Measurements from ENCODE around the gene ANKRD13C.
"Not testable (repeated sequence)": the region's sequence is repeated elsewhere in the genome, so short reads cannot be mapped to it uniquely, and the experiment has no call there.

Gene ANKRD13C

GRCh38 chr1:70384542-70384941 lies 30.0 kb upstream of the ANKRD13C start:
- no peak overlapping the region for H3K9ac ChIP-seq (ENCODE audit: low read depth, low read length)
- no peak overlapping the region for H2AFZ ChIP-seq (ENCODE audit: low read depth, low read length)
- H3K27ac ChIP-seq (ENCODE audit: low read length) = no peak overlapping the region
- H3K79me2 ChIP-seq (ENCODE audit: insufficient read depth, low read length) = no peaks in the 10 kb centered on the region
- H4K20me1 ChIP-seq (ENCODE audit: insufficient read depth, low read length) = no peaks in the 10 kb centered on the region
- H3K4me1 ChIP-seq (ENCODE audit: insufficient read depth, low read length) = no peaks in the 10 kb centered on the region
- DNase-seq = no peak
- no peak for ATAC-seq (ENCODE audit: insufficient read depth, low read depth)
- peaks cover 13% of the 10 kb centered on the region for H3K27me3 ChIP-seq (ENCODE audit: insufficient read depth, low read length, poor library complexity)
- H3K4me2 ChIP-seq (ENCODE audit: insufficient read depth, low read length) = no peak overlapping the region
- no peak for TF ChIP-seq CTCF (IDR thresholded peaks at IDR 0.05; ENCODE audit: borderline replicate concordance, extremely low read depth, low read length, poor library complexity, severe bottlenecking)
- no peak for TF ChIP-seq EZH2 (IDR thresholded peaks at IDR 0.05; ENCODE audit: borderline replicate concordance, low read depth, low read length, severe bottlenecking)
- H3K36me3 ChIP-seq (ENCODE audit: insufficient read depth, low read length) = no peaks in the 10 kb centered on the region
- H3K4me3 ChIP-seq (ENCODE audit: low read depth in 1 of 2, low read length in 2 of 2) = no peak overlapping the region
- no peaks in the 10 kb centered on the region for H3K9me3 ChIP-seq (ENCODE audit: insufficient read depth, low read length, severe bottlenecking)

GRCh38 chr1:70383483-70383882 lies 29.0 kb upstream of the ANKRD13C start:
- H3K4me2 ChIP-seq (ENCODE audit: insufficient read depth, low read length) = no peak overlapping the region
- H3K36me3 ChIP-seq (ENCODE audit: insufficient read depth, low read length) = no peaks in the 10 kb centered on the region
- H3K9ac ChIP-seq (ENCODE audit: low read depth, low read length) = no peak overlapping the region
- no peak overlapping the region for H2AFZ ChIP-seq (ENCODE audit: low read depth, low read length)
- H3K9me3 ChIP-seq (ENCODE audit: insufficient read depth, low read length, severe bottlenecking) = no peaks in the 10 kb centered on the region
- peaks cover 9% of the 10 kb centered on the region for H3K27me3 ChIP-seq (ENCODE audit: insufficient read depth, low read length, poor library complexity)
- H3K4me1 ChIP-seq (ENCODE audit: insufficient read depth, low read length) = no peaks in the 10 kb centered on the region
- no peak overlapping the region for H3K27ac ChIP-seq (ENCODE audit: low read length)
- no peaks in the 10 kb centered on the region for H3K79me2 ChIP-seq (ENCODE audit: insufficient read depth, low read length)
- no peaks in the 10 kb centered on the region for H4K20me1 ChIP-seq (ENCODE audit: insufficient read depth, low read length)
- no peak for DNase-seq
- TF ChIP-seq EZH2 (IDR thresholded peaks at IDR 0.05; ENCODE audit: borderline replicate concordance, low read depth, low read length, severe bottlenecking) (no peak), CTCF (IDR thresholded peaks at IDR 0.05; ENCODE audit: borderline replicate concordance, extremely low read depth, low read length, poor library complexity, severe bottlenecking) (no peak)
- no peak for ATAC-seq (ENCODE audit: insufficient read depth, low read depth)
- no peak overlapping the region for H3K4me3 ChIP-seq (ENCODE audit: low read depth in 1 of 2, low read length in 2 of 2)

DNA sequence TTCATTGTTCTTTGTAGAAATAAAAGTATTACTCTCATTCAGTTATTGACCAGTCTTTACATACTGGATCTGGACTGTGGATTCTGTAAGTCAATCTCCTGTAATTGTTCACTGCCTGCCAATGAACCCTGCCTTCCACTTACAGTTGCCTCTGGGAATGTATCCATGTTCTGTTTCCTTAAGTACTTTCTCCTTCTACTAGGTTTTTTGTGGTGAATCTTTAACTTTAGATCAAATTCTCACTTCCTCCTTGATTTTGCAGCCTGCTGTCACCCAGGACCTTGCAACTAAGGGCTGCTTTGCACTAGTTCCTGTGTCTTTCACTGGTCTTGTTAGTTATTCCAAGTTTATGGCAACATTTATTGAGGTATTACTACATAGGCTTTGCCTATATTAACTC lies 28.2 kb upstream of the ANKRD13C start:
- DNase-seq = no peak
- H2AFZ ChIP-seq (ENCODE audit: low read depth, low read length) = no peak overlapping the region
- H3K27ac ChIP-seq (ENCODE audit: low read length) = no peak overlapping the region
- no peak overlapping the region for H3K9ac ChIP-seq (ENCODE audit: low read depth, low read length)
- no peak for ATAC-seq (ENCODE audit: insufficient read depth, low read depth)
- no peaks in the 10 kb centered on the region for H4K20me1 ChIP-seq (ENCODE audit: insufficient read depth, low read length)
- no peak overlapping the region for H3K4me2 ChIP-seq (ENCODE audit: insufficient read depth, low read length)
- no peak for TF ChIP-seq EZH2 (IDR thresholded peaks at IDR 0.05; ENCODE audit: borderline replicate concordance, low read depth, low read length, severe bottlenecking)
- no peak for TF ChIP-seq CTCF (IDR thresholded peaks at IDR 0.05; ENCODE audit: borderline replicate concordance, extremely low read depth, low read length, poor library complexity, severe bottlenecking)
- peaks cover under 1% of the 10 kb centered on the region for H3K27me3 ChIP-seq (ENCODE audit: insufficient read depth, low read length, poor library complexity)
- no peaks in the 10 kb centered on the region for H3K79me2 ChIP-seq (ENCODE audit: insufficient read depth, low read length)
- H3K36me3 ChIP-seq (ENCODE audit: insufficient read depth, low read length) = no peaks in the 10 kb centered on the region
- no peaks in the 10 kb centered on the region for H3K4me1 ChIP-seq (ENCODE audit: insufficient read depth, low read length)
- H3K4me3 ChIP-seq (ENCODE audit: low read depth in 1 of 2, low read length in 2 of 2) = no peak overlapping the region
- H3K9me3 ChIP-seq (ENCODE audit: insufficient read depth, low read length, severe bottlenecking) = no peaks in the 10 kb centered on the region

- ATAC-seq (ENCODE audit: insufficient read depth, low read depth) = no peak
- H2AFZ ChIP-seq (ENCODE audit: low read depth, low read length) = no peak overlapping the region
Observed at GRCh38 chr1:70376196-70376595, 21.7 kb upstream of the ANKRD13C start.

GRCh38 chr1:70373580-70373979 lies 19.1 kb upstream of the ANKRD13C start:
- not testable (repeated sequence) for H3K9me3 ChIP-seq (ENCODE audit: insufficient read depth, low read length, severe bottlenecking); H3K4me2 ChIP-seq (ENCODE audit: insufficient read depth, low read length); H3K9ac ChIP-seq (ENCODE audit: low read depth, low read length); H3K79me2 ChIP-seq (ENCODE audit: insufficient read depth, low read length); DNase-seq; H4K20me1 ChIP-seq (ENCODE audit: insufficient read depth, low read length); H3K27ac ChIP-seq (ENCODE audit: low read length); H2AFZ ChIP-seq (ENCODE audit: low read depth, low read length); ATAC-seq (ENCODE audit: insufficient read depth, low read depth); H3K4me1 ChIP-seq (ENCODE audit: insufficient read depth, low read length); H3K36me3 ChIP-seq (ENCODE audit: insufficient read depth, low read length); H3K4me3 ChIP-seq (ENCODE audit: low read depth in 1 of 2, low read length in 2 of 2); H3K27me3 ChIP-seq (ENCODE audit: insufficient read depth, low read length, poor library complexity)

More at GRCh38 chr1:70376196-70376595, 21.7 kb upstream of the ANKRD13C start:
- Histone ChIP-seq H4K20me1 (ENCODE audit: insufficient read depth, low read length) (no peaks in the 10 kb centered on the region), H3K9ac (ENCODE audit: low read depth, low read length) (no peak overlapping the region), H3K79me2 (ENCODE audit: insufficient read depth, low read length) (no peaks in the 10 kb centered on the region), H3K27me3 (ENCODE audit: insufficient read depth, low read length, poor library complexity) (no peaks in the 10 kb centered on the region), H3K4me1 (ENCODE audit: insufficient read depth, low read length) (no peaks in the 10 kb centered on the region), H3K4me2 (ENCODE audit: insufficient read depth, low read length) (no peak overlapping the region), H3K36me3 (ENCODE audit: insufficient read depth, low read length) (no peaks in the 10 kb centered on the region), H3K27ac (ENCODE audit: low read length) (no peak overlapping the region), H3K4me3 (ENCODE audit: low read depth in 1 of 2, low read length in 2 of 2) (no peak overlapping the region), H3K9me3 (ENCODE audit: insufficient read depth, low read length, severe bottlenecking) (no peaks in the 10 kb centered on the region)
- no peak for DNase-seq
- no peak for TF ChIP-seq EZH2 (IDR thresholded peaks at IDR 0.05; ENCODE audit: borderline replicate concordance, low read depth, low read length, severe bottlenecking)
- TF ChIP-seq CTCF (IDR thresholded peaks at IDR 0.05; ENCODE audit: borderline replicate concordance, extremely low read depth, low read length, poor library complexity, severe bottlenecking) = no peak
